ENCODE measurements around the gene NELL1.

DNA sequence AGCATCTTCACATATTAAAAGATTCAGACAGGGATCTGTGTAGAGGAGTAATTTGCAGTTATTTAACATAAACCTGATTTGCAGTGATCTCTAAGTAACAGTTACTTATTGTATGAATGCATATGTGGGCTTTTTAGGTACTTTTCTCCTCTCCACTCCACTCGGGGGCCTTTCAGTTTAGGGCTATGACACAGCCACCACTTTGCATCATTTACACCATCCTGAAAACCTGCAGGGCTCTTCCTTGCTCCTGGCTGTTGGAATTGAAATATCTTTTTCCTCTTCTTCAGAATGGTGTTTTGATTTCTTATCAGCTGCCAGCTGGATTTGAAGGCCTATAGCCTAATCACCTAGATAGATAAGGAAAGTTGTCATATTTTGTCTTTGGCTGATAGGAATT lies 580.8 kb downstream of the NELL1 start:
- TF ChIP-seq, protein P1, sequence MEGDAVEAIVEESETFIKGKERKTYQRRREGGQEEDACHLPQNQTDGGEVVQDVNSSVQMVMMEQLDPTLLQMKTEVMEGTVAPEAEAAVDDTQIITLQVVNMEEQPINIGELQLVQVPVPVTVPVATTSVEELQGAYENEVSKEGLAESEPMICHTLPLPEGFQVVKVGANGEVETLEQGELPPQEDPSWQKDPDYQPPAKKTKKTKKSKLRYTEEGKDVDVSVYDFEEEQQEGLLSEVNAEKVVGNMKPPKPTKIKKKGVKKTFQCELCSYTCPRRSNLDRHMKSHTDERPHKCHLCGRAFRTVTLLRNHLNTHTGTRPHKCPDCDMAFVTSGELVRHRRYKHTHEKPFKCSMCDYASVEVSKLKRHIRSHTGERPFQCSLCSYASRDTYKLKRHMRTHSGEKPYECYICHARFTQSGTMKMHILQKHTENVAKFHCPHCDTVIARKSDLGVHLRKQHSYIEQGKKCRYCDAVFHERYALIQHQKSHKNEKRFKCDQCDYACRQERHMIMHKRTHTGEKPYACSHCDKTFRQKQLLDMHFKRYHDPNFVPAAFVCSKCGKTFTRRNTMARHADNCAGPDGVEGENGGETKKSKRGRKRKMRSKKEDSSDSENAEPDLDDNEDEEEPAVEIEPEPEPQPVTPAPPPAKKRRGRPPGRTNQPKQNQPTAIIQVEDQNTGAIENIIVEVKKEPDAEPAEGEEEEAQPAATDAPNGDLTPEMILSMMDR (IDR thresholded peaks at IDR 0.05): no peak
- TF ChIP-seq EZH2 (IDR thresholded peaks at IDR 0.05): no peak

All from neural progenitor cell (in vitro differentiated cells).